Measurements from ENCODE around the gene PCNX1. TPM values are rescaled to one million over a fixed set of nuclear protein-coding genes. Genes with fewer than 3 reads are reported as not detected.
A peak's percentile ranks its signal among the peaks of the same experiment; 100 is the strongest.
"Not testable (repeated sequence)": the region's sequence is repeated elsewhere in the genome, so short reads cannot be mapped to it uniquely, and the experiment has no call there.

Gene PCNX1
- total and polyA plus RNA-seq, 2 experiments from 2014 or later, result 10.0 to 64.2 TPM

GRCh38 chr14:70934502-70935134 is 27.4 kb downstream of the PCNX1 start:
- Histone ChIP-seq H2AFZ (no peak overlapping the region), H3K4me3 (no peak overlapping the region), H3K79me2 (peaks cover 89% of the 10 kb centered on the region), H3K27ac (peak overlapping the region; percentile 70), H3K27me3 (no peaks in the 10 kb centered on the region), H3K4me2 (peak overlapping the region; percentile 66), H3K9me3 (ENCODE audit: low read depth) (no peaks in the 10 kb centered on the region), H3K36me3 (replicated peaks; ENCODE audit: insufficient read depth, low read depth) (no peaks in the 10 kb centered on the region), H3K9me2 (replicated peaks; ENCODE audit: insufficient read depth) (no peaks in the 10 kb centered on the region), H4K20me1 (ENCODE audit: insufficient read depth, poor library complexity, severe bottlenecking) (peaks cover 44% of the 10 kb centered on the region), H3K4me1 (ENCODE audit: insufficient read depth) (peaks cover 6% of the 10 kb centered on the region)
- TF ChIP-seq EZH2phosphoT487 (IDR thresholded peaks at IDR 0.05; ENCODE audit: low read depth, severe bottlenecking, unreplicated experiment), result no peak
- TF ChIP-seq CTCF (IDR thresholded peaks at IDR 0.05; ENCODE audit: poor library complexity), result no peak
- no peak for TF ChIP-seq EZH2 (IDR thresholded peaks at IDR 0.05; ENCODE audit: borderline replicate concordance)
- WGBS (ENCODE audit: low lambda C conversion rate, missing lambda C conversion rate), result 28% methylated on average over 2 of the region's 2 CpGs
- DNase-seq (ENCODE audit: low spot score), result peak; percentile 38

GRCh38 chr14:70935135-70935534 is 27.9 kb downstream of the PCNX1 start:
- Histone ChIP-seq H3K9me3 (ENCODE audit: low read depth) (no peaks in the 10 kb centered on the region), H3K27me3 (no peaks in the 10 kb centered on the region), H3K4me2 (peak overlapping the region; percentile 66), H4K20me1 (ENCODE audit: insufficient read depth, poor library complexity, severe bottlenecking) (peaks cover 39% of the 10 kb centered on the region), H3K79me2 (peaks cover 89% of the 10 kb centered on the region), H3K9me2 (replicated peaks; ENCODE audit: insufficient read depth) (no peaks in the 10 kb centered on the region), H2AFZ (no peak overlapping the region), H3K36me3 (replicated peaks; ENCODE audit: insufficient read depth, low read depth) (no peaks in the 10 kb centered on the region), H3K27ac (peak overlapping the region; percentile 70), H3K4me3 (no peak overlapping the region), H3K4me1 (ENCODE audit: insufficient read depth) (peaks cover 6% of the 10 kb centered on the region)
- WGBS (ENCODE audit: low lambda C conversion rate, missing lambda C conversion rate), result 73% methylated on average over 3 of the region's 3 CpGs
- no peak for DNase-seq (ENCODE audit: low spot score)
- no peak for TF ChIP-seq EZH2phosphoT487 (IDR thresholded peaks at IDR 0.05; ENCODE audit: low read depth, severe bottlenecking, unreplicated experiment)
- TF ChIP-seq EZH2 (IDR thresholded peaks at IDR 0.05; ENCODE audit: borderline replicate concordance), result no peak
- TF ChIP-seq CTCF (IDR thresholded peaks at IDR 0.05; ENCODE audit: poor library complexity), result no peak

- H3K4me2 ChIP-seq; H3K4me3 ChIP-seq; DNase-seq (ENCODE audit: low spot score); H3K27me3 ChIP-seq; H3K9me3 ChIP-seq (ENCODE audit: low read depth); H3K4me1 ChIP-seq (ENCODE audit: insufficient read depth); H3K27ac ChIP-seq; H3K36me3 ChIP-seq (replicated peaks; ENCODE audit: insufficient read depth, low read depth); H2AFZ ChIP-seq; H3K9me2 ChIP-seq (replicated peaks; ENCODE audit: insufficient read depth): not testable (repeated sequence)
- Histone ChIP-seq H3K79me2 (peaks cover 92% of the 10 kb centered on the region), H4K20me1 (ENCODE audit: insufficient read depth, poor library complexity, severe bottlenecking) (peaks cover 15% of the 10 kb centered on the region)
- WGBS (ENCODE audit: low lambda C conversion rate, missing lambda C conversion rate), result 98% methylated on average over 4 of the region's 4 CpGs
Observed at GRCh38 chr14:70939693-70940092, 32.4 kb downstream of the PCNX1 start.

GRCh38 chr14:70941637-70942341 is 34.5 kb downstream of the PCNX1 start:
- not testable (repeated sequence) for DNase-seq (ENCODE audit: low spot score); H3K27me3 ChIP-seq
- peaks cover 95% of the 10 kb centered on the region for H3K79me2 ChIP-seq

More at GRCh38 chr14:70941637-70942341, 34.5 kb downstream of the PCNX1 start:
- H3K9me2 ChIP-seq (replicated peaks; ENCODE audit: insufficient read depth); H2AFZ ChIP-seq; H3K27ac ChIP-seq; H3K4me2 ChIP-seq; H4K20me1 ChIP-seq (ENCODE audit: insufficient read depth, poor library complexity, severe bottlenecking); H3K9me3 ChIP-seq (ENCODE audit: low read depth); H3K4me1 ChIP-seq (ENCODE audit: insufficient read depth); H3K36me3 ChIP-seq (replicated peaks; ENCODE audit: insufficient read depth, low read depth); H3K4me3 ChIP-seq: not testable (repeated sequence)
- 88% methylated on average over 15 of the region's 15 CpGs for WGBS (ENCODE audit: low lambda C conversion rate, missing lambda C conversion rate)

Measured in hepatocyte (in vitro differentiated cells).